Adrenal gland (tissue), 12 donors: ENCODE measurements around the gene MAT2A. TPM values are rescaled to one million over a fixed set of nuclear protein-coding genes. Genes with fewer than 3 reads are reported as not detected.

Experiments
- DNase-seq, 7 donors: peaks; one replicate each; pipeline ENCODE4 v3.0.0-alpha.2; 2019 to 2020
- H3K27ac ChIP-seq, 5 donors: fragments of 200-600 bp; sonication (generic) in 4 of 5; 1 replicate in 3 of 5; 2 replicates in 2 of 5; pipeline versions ENCODE4 v1.5.1 to v1.8.0; 2016 to 2020; ENCODE audit warnings: mild to moderate bottlenecking in 1 of 5
- H3K27me3 ChIP-seq: fragments of 200-600 bp; 2 replicates; pipeline ENCODE4 v1.8.0; 2021
- H3K36me3 ChIP-seq, 2 donors: fragments of 200-600 bp; replicated peaks in 1 of 2; 1 replicate in 1 of 2; 2 replicates in 1 of 2; pipeline versions ENCODE4 v1.5.1 to v1.8.0; 2018 to 2022
- H3K4me1 ChIP-seq, 2 donors: fragments of 200-600 bp; replicated peaks in 1 of 2; 1 replicate in 1 of 2; 2 replicates in 1 of 2; pipeline versions ENCODE4 v1.5.1 to v1.8.0; 2018 to 2021
- H3K4me3 ChIP-seq, 4 donors: fragments of 200-600 bp; sonication (generic) in 3 of 4; one replicate each; pipeline ENCODE4 v1.5.1; 2016 to 2018
- H3K9me3 ChIP-seq, 3 donors: fragments of 200-600 bp; sonication (generic) in 1 of 3; replicated peaks in 1 of 3; 1 replicate in 2 of 3; 2 replicates in 1 of 3; pipeline versions ENCODE4 v1.5.1 to v1.8.0; 2016 to 2021
- CTCF ChIP-seq, 6 experiments: fragments of 450-650 bp in 4 of 6; fragments of 200-600 bp in 2 of 6; sonication (generic) in 1 of 6; IDR thresholded peaks; 1 replicate in 5 of 6; 2 replicates in 1 of 6; pipeline versions ENCODE4 v1.5.1 to v1.8.0; 2016 to 2021; ENCODE audit warnings: antibody characterized with exemption in 6 of 6, mild to moderate bottlenecking in 2 of 6, moderate library complexity in 1 of 6
- POLR2A ChIP-seq, 2 donors: fragments of 450-650 bp; IDR thresholded peaks; one replicate each; pipeline ENCODE4 v1.6.1; 2017; ENCODE audit warnings: antibody characterized with exemption in 2 of 2, mild to moderate bottlenecking in 2 of 2, moderate library complexity in 1 of 2
- WGBS, 4 donors: extraction: QIAGEN DNeasy Blood & Tissue Kit in 2 of 4; methylation state at CpG; one replicate each; pipeline versions ENCODE4 v1.1.5 to v1.1.7; 2013 to 2017; 5-methylcytosine and 5-hydroxymethylcytosine counted together
- intact Hi-C, 2 donors: fragments of 100-400 bp; cut with DNase I; formaldehyde crosslinking; loops; one replicate each; pipeline versions ENCODE4 v1.14.1 to v1.15.0; 2022 to 2023
- polyA plus RNA-seq, 3 donors: library from polyadenylated mRNA; stranded (reverse); fragments of 200-250 nt in 2 of 3; fragments of 350-450 nt in 1 of 3; fragmentation: Illumina TruSeq in 1 of 3; extraction: RNeasy Lipid Tissue Mini Kit (QIAGEN cat#74804) in 1 of 3; gene quantifications; one replicate each; pipeline ENCODE4 v1.2.3, GENCODE V29; 2013 to 2014
- total RNA-seq, 9 donors: library from RNA; depleted of rRNA in 4 of 9; stranded (reverse); fragments of >200 nt in 4 of 9; fragments of 120-200 nt in 1 of 9; fragmentation: NEBNext Ultra II Directional in 1 of 9; extraction: Animal tissue kit (Norgen Biotek cat#: 25700) in 1 of 9; gene quantifications; one replicate each; pipeline versions ENCODE4 v1.1.0 to v1.2.4, GENCODE V29; 2013 to 2023
- donor health status: healthy with polysubstance abuse.
- donor health status: Bipolar disorder and iron deficiency.
- donor health status: DM: yes; HTN: yes; CAD: no.
- donor health status: DM: no; HTN: no; CAD: no.
- donor health status: DM: no; HTN: no; CAD: no.
- donor health status: DM: yes; HTN: yes; CAD: no.

Gene MAT2A
- total and polyA plus RNA-seq, 12 donors, result 41.1 to 429 (median 148) TPM

- peaks cover 24 to 63% of the 10 kb centered on the region in 2 donors for H3K4me1 ChIP-seq
Observed at GRCh38 chr2:85584857-85585780, 46.2 kb downstream of the MAT2A start.

GRCh38 chr2:85585781-85586105 lies 46.8 kb downstream of the MAT2A start:
- WGBS, 4 donors, result 33 to 64% (median 46%) methylated on average over 1 of the region's 1 CpG
- DNase-seq, result peak in 2 of 7 donors; percentile 37 to 38
- Histone ChIP-seq H3K4me1 (peaks cover 24 to 68% of the 10 kb centered on the region in 2 donors), H3K36me3 (no peaks in the 10 kb centered on the region), H3K27ac (peak overlapping the region; percentile 78 to 95 (median 92)), H3K27me3 (no peaks in the 10 kb centered on the region), H3K9me3 (no peaks in the 10 kb centered on the region), H3K4me3 (peak overlapping the region in 1 of 4 donors; percentile 78)
- no peak for TF ChIP-seq POLR2A (IDR thresholded peaks at IDR 0.05)
- no peak for TF ChIP-seq CTCF (IDR thresholded peaks at IDR 0.05)
- intact Hi-C loops, result no loop called here

More at GRCh38 chr2:85584857-85585780, 46.2 kb downstream of the MAT2A start:
- DNase-seq, result peak; percentile 71 to 93 (median 89)
- Histone ChIP-seq H3K36me3 (no peaks in the 10 kb centered on the region), H3K4me3 (peak overlapping the region in 2 of 4 donors; percentile 31 to 78), H3K9me3 (no peaks in the 10 kb centered on the region), H3K27me3 (no peaks in the 10 kb centered on the region), H3K27ac (peak overlapping the region; percentile 78 to 95 (median 92))
- intact Hi-C loops, result no loop called here
- TF ChIP-seq CTCF (IDR thresholded peaks at IDR 0.05) (no peak), POLR2A (IDR thresholded peaks at IDR 0.05) (peak in 1 of 2 donors; percentile 82)
- WGBS, 4 donors, result 11 to 22% (median 13%) methylated on average over 5 to 9 of the region's 9 CpGs

GRCh38 chr2:85588236-85588635 lies 49.3 kb downstream of the MAT2A start:
- intact Hi-C loops, result no loop called here
- no peaks in the 10 kb centered on the region for H3K36me3 ChIP-seq
- peak overlapping the region in 2 of 5 donors; percentile 88 to 92 for H3K27ac ChIP-seq
- DNase-seq, result no peak
- H3K9me3 ChIP-seq, result no peaks in the 10 kb centered on the region
- H3K27me3 ChIP-seq, result no peaks in the 10 kb centered on the region
- no peak overlapping the region for H3K4me3 ChIP-seq
- whole genome bisulfite sequencing, 4 donors, result 55 to 85% (median 75%) methylated on average over 4 of the region's 4 CpGs
- no peak for TF ChIP-seq POLR2A (IDR thresholded peaks at IDR 0.05)
- no peak for TF ChIP-seq CTCF (IDR thresholded peaks at IDR 0.05)
- H3K4me1 ChIP-seq, result peaks cover 24 to 80% of the 10 kb centered on the region in 2 donors

- 74 to 84% (median 78%) methylated on average over 4 of the region's 4 CpGs for WGBS, 4 donors
Observed at GRCh38 chr2:85588645-85589044, 49.7 kb downstream of the MAT2A start.

More at GRCh38 chr2:85588645-85589044, 49.7 kb downstream of the MAT2A start:
- Histone ChIP-seq H3K36me3 (no peaks in the 10 kb centered on the region), H3K27me3 (no peaks in the 10 kb centered on the region), H3K4me1 (peaks cover 23 to 79% of the 10 kb centered on the region in 2 donors), H3K9me3 (no peaks in the 10 kb centered on the region), H3K27ac (peak overlapping the region in 2 of 5 donors; percentile 88 to 92), H3K4me3 (no peak overlapping the region)
- no peak for TF ChIP-seq POLR2A (IDR thresholded peaks at IDR 0.05)
- TF ChIP-seq CTCF (IDR thresholded peaks at IDR 0.05), result no peak
- intact Hi-C loops, result no loop called here
- DNase-seq, result no peak
